Endothelial cell of umbilical vein (primary cell): Measurements from ENCODE around the gene DPP10. TPM values are rescaled to one million over a fixed set of nuclear protein-coding genes. Genes with fewer than 3 reads are reported as not detected.

ENCODE experiments used
- BruUV-seq: library from RNA; stranded (reverse); fragments of 400-500 nt; replicated peaks from 2 replicates; lab custom pipeline; 2021; lab: Mats Ljungman, UMichigan
- CTCF ChIA-PET: fragments of 300-600, 350-600 bp; sonication (Branson Sonifier 250); formaldehyde crosslinking; loops from one replicate; lab custom pipeline; 2021; ENCODE audit warnings: antibody characterized with exemption, inconsistent platforms; lab: Charles Lee
- POLR2A ChIA-PET: fragments of 300-600, 350-600 bp; sonication (Branson Sonifier 250); formaldehyde crosslinking; loops from one replicate; lab custom pipeline; 2021; ENCODE audit warnings: antibody characterized with exemption, inconsistent platforms; lab: Charles Lee
- DNase-seq: peaks from one replicate; pipeline ENCODE4 v3.0.0-alpha.2; 2011; ENCODE audit warnings: low read depth, low spot score
- FAIRE-seq: peaks from 2 replicates; lab custom pipeline; 2011; peaks lifted over from hg19 to GRCh38; lab: Jason Lieb, UNC
- H2AFZ ChIP-seq: 2 replicates; pipeline ENCODE4 v1.6.0; 2012; ENCODE audit warnings: low read depth, low read length, control low read depth, inconsistent platforms
- H3K27ac ChIP-seq: 2 replicates; pipeline ENCODE4 v1.5.1; 2011; ENCODE audit warnings: low read depth, mild to moderate bottlenecking, control low read depth, low read length, moderate library complexity; ENCODE audit not compliant: insufficient read depth
- H3K27me3 ChIP-seq, 2 experiments: 2 replicates each; pipeline versions ENCODE4 v1.6.0 to v1.6.1; 2011; ENCODE audit warnings: low read length in 2 of 2, mixed read lengths in 1 of 2; ENCODE audit not compliant: control insufficient read depth in 2 of 2, insufficient read depth in 2 of 2
- H3K36me3 ChIP-seq, 2 experiments: 2 replicates in 1 of 2; 3 replicates in 1 of 2; pipeline ENCODE4 v1.5.1; 2011; ENCODE audit warnings: low read length in 2 of 2, mild to moderate bottlenecking in 1 of 2, moderate library complexity in 1 of 2; ENCODE audit not compliant: control insufficient read depth in 2 of 2, insufficient read depth in 2 of 2; ENCODE audit errors: extremely low read depth in 1 of 2
- H3K4me1 ChIP-seq: 3 replicates; pipeline ENCODE4 v1.5.1; 2011; ENCODE audit warnings: mild to moderate bottlenecking, low read length; ENCODE audit not compliant: control insufficient read depth, insufficient read depth; ENCODE audit errors: extremely low read depth
- H3K4me2 ChIP-seq: 2 replicates; pipeline ENCODE4 v1.6.1; 2011; ENCODE audit warnings: low read length, control low read depth, mixed read lengths; ENCODE audit not compliant: insufficient read depth
- H3K4me3 ChIP-seq, 3 experiments: fragments of 200-600 bp in 1 of 3; sonication (generic), shearing (Covaris generic) in 1 of 3; replicated peaks in 1 of 3; 2 replicates each; pipeline ENCODE4 v1.5.1; 2011 to 2016; ENCODE audit warnings: control low read depth in 3 of 3, low read length in 3 of 3, mild to moderate bottlenecking in 2 of 3, inconsistent platforms in 1 of 3, low read depth in 1 of 3, moderate library complexity in 1 of 3; ENCODE audit not compliant: insufficient read depth in 1 of 3
- H3K79me2 ChIP-seq: 2 replicates; pipeline ENCODE4 v1.6.0; 2012; ENCODE audit warnings: low read length, inconsistent platforms; ENCODE audit not compliant: control insufficient read depth, insufficient read depth
- H3K9ac ChIP-seq: replicated peaks from 2 replicates; pipeline ENCODE3; 2011; ENCODE audit warnings: low read length, control low read depth; ENCODE audit not compliant: insufficient read depth; ENCODE audit errors: extremely low read depth
- H3K9me1 ChIP-seq: replicated peaks from 3 replicates; pipeline ENCODE4 v1.6.0; 2011; ENCODE audit warnings: mild to moderate bottlenecking, low read length; ENCODE audit not compliant: control insufficient read depth, insufficient read depth; ENCODE audit errors: extremely low read depth
- H3K9me3 ChIP-seq: replicated peaks from 2 replicates; pipeline ENCODE4 v1.5.1; 2012; ENCODE audit warnings: low read length, inconsistent platforms; ENCODE audit not compliant: control insufficient read depth, insufficient read depth
- H4K20me1 ChIP-seq: replicated peaks from 2 replicates; pipeline ENCODE3; 2011; ENCODE audit warnings: mild to moderate bottlenecking, low read length; ENCODE audit not compliant: control insufficient read depth, insufficient read depth; ENCODE audit errors: extremely low read depth
- CTCF ChIP-seq, 2 donors: IDR thresholded peaks; 1 replicate in 1 of 2; 2 replicates in 1 of 2; pipeline ENCODE4 v1.5.1; 2011; ENCODE audit warnings: low read length in 2 of 2, mild to moderate bottlenecking in 2 of 2, moderate library complexity in 2 of 2, control low read depth in 1 of 2, inconsistent platforms in 1 of 2, low read depth in 1 of 2; ENCODE audit not compliant: insufficient read depth in 1 of 2; ENCODE audit errors: extremely low read depth in 1 of 2
- EZH2 ChIP-seq: IDR thresholded peaks from 2 replicates; pipeline ENCODE4 v1.6.1; 2012; ENCODE audit warnings: borderline replicate concordance, low read depth, mild to moderate bottlenecking, moderate library complexity, low read length, inconsistent platforms; ENCODE audit not compliant: severe bottlenecking
- FOS ChIP-seq: IDR thresholded peaks from 2 replicates; pipeline ENCODE4 v1.6.1; 2011; ENCODE audit warnings: mild to moderate bottlenecking, low read length, moderate library complexity, borderline replicate concordance; ENCODE audit not compliant: insufficient read depth
- GATA2 ChIP-seq: IDR thresholded peaks from 2 replicates; pipeline ENCODE4 v1.7.0; 2011; ENCODE audit warnings: low read depth, mild to moderate bottlenecking, moderate library complexity, mixed read lengths, low read length; ENCODE audit not compliant: insufficient read length, insufficient read depth
- JUN ChIP-seq: IDR thresholded peaks from 2 replicates; pipeline ENCODE4 v1.6.1; 2011; ENCODE audit warnings: borderline replicate concordance, low read depth; ENCODE audit not compliant: insufficient read length, insufficient read depth
- MYC ChIP-seq: IDR thresholded peaks from one replicate; pipeline ENCODE4 v1.6.1; 2011; ENCODE audit warnings: mild to moderate bottlenecking, low read depth, low read length
- POLR2A ChIP-seq: IDR thresholded peaks from 2 replicates; pipeline ENCODE4 v1.6.1; 2012; ENCODE audit warnings: low read depth, mild to moderate bottlenecking, control low read depth, low read length
- POLR2AphosphoS5 ChIP-seq: IDR thresholded peaks from 2 replicates; pipeline ENCODE4 v1.6.1; 2012; ENCODE audit warnings: low read depth, mild to moderate bottlenecking, control low read depth, low read length, moderate library complexity; ENCODE audit not compliant: insufficient read depth
- dilution Hi-C: fragments of 300-500 bp; cut with MboI; formaldehyde crosslinking; loops from one replicate; pipeline ENCODE4 v1.15.0; 2019; ENCODE audit warnings: low sequenced_read_pairs; ENCODE audit not compliant: extremely low pct_ligation_motif_present
- intact Hi-C: fragments of 100-400 bp; cut with micrococcal nuclease; formaldehyde crosslinking; loops from one replicate; pipeline ENCODE4 v1.10.0; 2022
- polyA plus RNA-seq, 4 experiments: library from polyadenylated mRNA; depleted of rRNA in 3 of 4; stranded (reverse) in 3 of 4; unstranded in 1 of 4; fragments of >200 nt; gene quantifications; 2 replicates each; pipeline versions ENCODE4 v1.2.1 to v1.2.3, GENCODE V29; 2011 to 2012; ENCODE audit warnings: missing spikeins in 1 of 4
- total RNA-seq: library from RNA; stranded (reverse); gene quantifications from 2 replicates; pipeline ENCODE4 v1.2.3, GENCODE V29; 2021
- TF ChIP-seq, protein P1 (sequence below): IDR thresholded peaks from 2 replicates; pipeline ENCODE4 v1.6.1; 2011; ENCODE audit not compliant: insufficient read depth, insufficient read length

Gene DPP10
- total and polyA plus RNA-seq, 2 donors (not counting 3 experiments of a cell fraction or from before 2014, with no cell fraction given): not detected

DNA sequence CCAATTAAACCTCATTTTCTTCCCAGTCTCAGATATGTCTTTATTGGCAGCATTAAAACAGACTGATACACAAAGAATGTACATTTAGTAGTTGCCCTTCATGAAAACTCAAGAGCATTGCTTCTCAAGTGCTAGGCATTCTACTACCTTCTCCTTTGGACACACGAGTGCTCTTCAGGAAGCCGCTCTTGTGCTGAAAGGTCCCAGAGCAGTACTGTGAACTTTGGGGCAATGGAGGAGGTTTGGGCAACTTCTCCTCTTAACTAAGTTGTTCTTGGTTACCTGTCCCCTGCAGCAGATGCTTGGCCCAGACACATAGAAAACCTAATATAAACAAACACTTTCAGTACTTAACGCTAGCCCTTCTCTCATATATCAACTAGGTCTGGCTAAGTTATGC, 362.8 kb downstream of the DPP10 start:
- no peaks in the 10 kb centered on the region for H3K4me1 ChIP-seq
- BruUV-seq: no TSS peak
- intact Hi-C loops: no loop called here

More for the DNA sequence above, 362.8 kb downstream of the DPP10 start:
- TF ChIP-seq GATA2 (no peak), POLR2A (no peak), FOS (no peak), CTCF (IDR thresholded peaks at IDR 0.05; ENCODE audit: extremely low read depth in 1 of 2, insufficient read depth in 1 of 2, low read depth in 1 of 2, low read length in 2 of 2) (no peak), MYC (no peak), POLR2AphosphoS5 (no peak), EZH2 (no peak), JUN (no peak)
- TF ChIP-seq, protein P1, sequence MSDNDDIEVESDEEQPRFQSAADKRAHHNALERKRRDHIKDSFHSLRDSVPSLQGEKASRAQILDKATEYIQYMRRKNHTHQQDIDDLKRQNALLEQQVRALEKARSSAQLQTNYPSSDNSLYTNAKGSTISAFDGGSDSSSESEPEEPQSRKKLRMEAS: no peak
- ChIA-PET POLR2A (no interaction called here), CTCF (no interaction called here)
- H3K36me3 ChIP-seq: no peaks in the 10 kb centered on the region
- H3K4me3 ChIP-seq: no peak overlapping the region
- no peak overlapping the region for H3K27ac ChIP-seq
- no peaks in the 10 kb centered on the region for H4K20me1 ChIP-seq
- H3K27me3 ChIP-seq: no peaks in the 10 kb centered on the region
- DNase-seq (no peak), FAIRE-seq (no peak)
- dilution Hi-C loops: no loop called here
- no peaks in the 10 kb centered on the region for H3K79me2 ChIP-seq
- H2AFZ ChIP-seq: no peak overlapping the region
- H3K4me2 ChIP-seq: no peak overlapping the region
- no peak overlapping the region for H3K9ac ChIP-seq
- H3K9me1 ChIP-seq: no peaks in the 10 kb centered on the region
- H3K9me3 ChIP-seq: no peaks in the 10 kb centered on the region
